Measurements from ENCODE around the gene NOL9.
A peak's percentile ranks its signal among the peaks of the same experiment; 100 is the strongest.

NOL9 gene

DNA sequence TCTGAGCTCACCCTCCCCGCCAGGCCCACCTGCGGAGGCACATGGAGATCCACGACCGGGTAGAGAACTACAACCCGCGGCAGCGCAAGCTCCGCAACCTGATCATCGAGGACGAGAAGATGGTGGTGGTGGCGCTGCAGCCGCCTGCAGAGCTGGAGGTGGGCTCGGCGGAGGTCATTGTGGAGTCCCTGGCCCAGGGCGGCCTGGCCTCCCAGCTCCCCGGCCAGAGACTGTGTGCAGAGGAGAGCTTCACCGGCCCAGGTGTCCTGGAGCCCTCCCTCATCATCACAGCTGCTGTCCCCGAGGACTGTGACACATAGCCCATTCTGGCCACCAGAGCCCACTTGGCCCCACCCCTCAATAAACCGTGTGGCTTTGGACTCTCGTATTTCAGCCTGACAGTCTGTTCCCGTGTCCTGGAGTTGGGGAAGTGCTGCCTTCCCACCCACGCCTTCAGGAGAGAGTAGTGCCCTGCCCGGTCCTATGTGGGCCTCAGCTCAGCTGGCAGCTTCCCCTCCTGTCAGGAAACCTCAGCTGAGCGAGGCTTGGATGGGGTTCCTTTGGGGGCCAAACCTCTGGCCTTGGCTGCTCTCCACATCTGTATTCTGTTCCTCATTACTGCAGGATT, 34.7 kb upstream of the NOL9 start:
- DNase-seq = no peak

GRCh38 chr1:6588128-6588892, 34.0 kb upstream of the NOL9 start:
- no peak for DNase-seq

- no peak for DNase-seq
Observed at GRCh38 chr1:6587261-6588005, 33.1 kb upstream of the NOL9 start.

DNA sequence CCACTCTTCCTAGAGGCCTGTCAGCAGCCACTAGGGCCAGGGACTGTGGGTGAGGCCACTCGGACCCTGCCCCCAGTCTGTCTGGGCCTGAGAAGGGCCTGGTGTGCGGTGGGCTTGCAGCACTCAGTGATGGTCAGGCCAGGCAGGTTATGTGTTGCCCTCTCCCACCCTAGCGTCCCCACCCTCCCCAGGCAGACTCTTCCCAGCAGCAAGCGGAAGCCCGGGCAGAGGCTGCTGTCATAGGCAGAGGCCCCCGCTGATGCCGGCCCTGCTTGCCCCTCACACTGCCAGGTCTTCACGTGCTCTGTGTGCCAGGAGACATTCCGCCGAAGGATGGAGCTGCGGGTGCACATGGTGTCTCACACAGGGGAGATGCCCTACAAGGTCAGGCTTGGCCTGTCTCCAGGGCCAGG, 32.1 kb upstream of the NOL9 start:
- DNase-seq = no peak

- DNase-seq = no peak
Observed at GRCh38 chr1:6585841-6586240, 31.5 kb upstream of the NOL9 start.

GRCh38 chr1:6585081-6585722, 30.9 kb upstream of the NOL9 start:
- no peak for DNase-seq

- DNase-seq = no peak
Observed at GRCh38 chr1:6584126-6585080, 30.1 kb upstream of the NOL9 start.

GRCh38 chr1:6582370-6582769, 28.1 kb upstream of the NOL9 start:
- DNase-seq = no peak

- DNase-seq = no peak
Observed at GRCh38 chr1:6581561-6582305, 27.4 kb upstream of the NOL9 start.

DNA sequence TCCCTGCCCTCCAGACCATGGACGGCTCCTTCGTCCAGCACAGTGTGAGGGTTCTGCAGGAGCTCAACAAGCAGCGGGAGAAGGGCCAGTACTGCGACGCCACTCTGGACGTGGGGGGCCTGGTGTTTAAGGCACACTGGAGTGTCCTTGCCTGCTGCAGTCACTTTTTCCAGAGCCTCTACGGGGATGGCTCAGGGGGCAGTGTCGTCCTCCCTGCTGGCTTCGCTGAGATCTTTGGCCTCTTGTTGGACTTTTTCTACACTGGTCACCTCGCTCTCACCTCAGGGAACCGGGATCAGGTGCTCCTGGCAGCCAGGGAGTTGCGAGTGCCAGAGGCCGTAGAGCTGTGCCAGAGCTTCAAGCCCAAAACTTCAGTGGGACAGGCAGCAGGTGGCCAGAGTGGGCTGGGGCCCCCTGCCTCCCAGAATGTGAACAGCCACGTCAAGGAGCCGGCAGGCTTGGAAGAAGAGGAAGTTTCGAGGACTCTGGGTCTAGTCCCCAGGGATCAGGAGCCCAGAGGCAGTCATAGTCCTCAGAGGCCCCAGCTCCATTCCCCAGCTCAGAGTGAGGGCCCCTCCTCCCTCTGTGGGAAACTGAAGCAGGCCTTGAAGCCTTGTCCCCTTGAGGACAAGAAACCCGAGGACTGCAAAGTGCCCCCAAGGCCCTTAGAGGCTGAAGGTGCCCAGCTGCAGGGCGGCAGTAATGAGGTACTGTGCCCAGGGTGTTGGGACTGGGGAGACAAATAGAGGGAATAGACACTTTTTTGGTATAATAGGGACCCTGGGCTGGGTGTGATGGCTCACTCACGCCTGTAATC, 26.5 kb upstream of the NOL9 start:
- DNase-seq = no peak

DNA sequence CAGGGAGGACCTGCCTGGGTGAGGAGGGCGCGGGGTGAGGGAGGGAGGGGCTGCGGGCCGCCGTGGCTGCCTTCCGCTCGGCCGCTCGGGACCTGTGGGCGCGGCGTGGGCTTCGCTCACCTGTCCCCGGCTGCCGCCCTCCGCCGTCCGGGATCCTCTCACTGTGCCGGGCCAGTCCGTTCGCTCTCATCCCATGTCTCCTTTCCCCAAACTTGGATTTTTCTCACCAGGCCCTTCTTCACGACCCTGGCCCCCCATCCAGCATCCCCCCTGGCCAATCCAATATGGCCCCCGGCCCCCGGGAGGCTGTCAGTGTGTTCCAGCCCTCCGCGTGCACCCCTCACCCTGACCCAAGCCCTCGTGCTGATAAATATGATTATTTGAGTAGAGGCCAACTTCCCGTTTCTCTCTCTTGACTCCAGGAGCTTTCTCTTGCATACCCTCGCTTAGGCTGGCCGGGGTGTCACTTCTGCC, 25.8 kb upstream of the NOL9 start:
- DNase-seq = no peak

DNA sequence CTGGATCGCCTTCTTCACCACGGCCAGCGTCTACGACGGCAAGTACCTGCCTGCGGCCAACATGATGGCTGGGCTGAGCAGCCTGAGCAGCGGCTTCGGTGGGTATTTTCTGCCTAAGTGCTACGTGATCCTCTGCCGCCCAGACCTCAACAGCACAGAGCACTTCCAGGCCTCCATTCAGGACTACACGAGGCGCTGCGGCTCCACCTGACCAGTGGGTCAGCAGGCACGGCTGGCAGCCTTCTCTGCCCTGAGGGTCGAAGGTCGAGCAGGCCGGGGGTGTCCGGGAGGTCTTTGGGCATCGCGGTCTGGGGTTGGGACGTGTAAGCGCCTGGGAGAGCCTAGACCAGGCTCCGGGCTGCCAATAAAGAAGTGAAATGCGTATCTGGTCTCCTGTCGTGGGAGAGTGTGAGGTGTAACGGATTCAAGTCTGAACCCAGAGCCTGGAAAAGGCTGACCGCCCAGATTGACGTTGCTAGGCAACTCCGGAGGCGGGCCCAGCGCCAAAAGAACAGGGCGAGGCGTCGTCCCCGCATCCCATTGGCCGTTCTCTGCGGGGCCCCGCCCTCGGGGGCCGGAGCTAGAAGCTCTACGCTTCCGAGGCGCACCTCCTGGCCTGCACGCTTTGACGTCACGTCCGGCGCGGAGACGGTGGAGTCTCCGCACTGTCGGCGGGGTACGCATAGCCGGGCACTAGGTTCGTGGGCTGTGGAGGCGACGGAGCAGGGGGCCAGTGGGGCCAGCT, 25.2 kb upstream of the NOL9 start, which contains the start of gene ZBTB48:
ZBTB48 (plus strand) TSS at position 621 of the 745 bp plus-strand sequence. CDS start 616 bp downstream, outside the sequence.
- peak; percentile 98 for DNase-seq

DNA sequence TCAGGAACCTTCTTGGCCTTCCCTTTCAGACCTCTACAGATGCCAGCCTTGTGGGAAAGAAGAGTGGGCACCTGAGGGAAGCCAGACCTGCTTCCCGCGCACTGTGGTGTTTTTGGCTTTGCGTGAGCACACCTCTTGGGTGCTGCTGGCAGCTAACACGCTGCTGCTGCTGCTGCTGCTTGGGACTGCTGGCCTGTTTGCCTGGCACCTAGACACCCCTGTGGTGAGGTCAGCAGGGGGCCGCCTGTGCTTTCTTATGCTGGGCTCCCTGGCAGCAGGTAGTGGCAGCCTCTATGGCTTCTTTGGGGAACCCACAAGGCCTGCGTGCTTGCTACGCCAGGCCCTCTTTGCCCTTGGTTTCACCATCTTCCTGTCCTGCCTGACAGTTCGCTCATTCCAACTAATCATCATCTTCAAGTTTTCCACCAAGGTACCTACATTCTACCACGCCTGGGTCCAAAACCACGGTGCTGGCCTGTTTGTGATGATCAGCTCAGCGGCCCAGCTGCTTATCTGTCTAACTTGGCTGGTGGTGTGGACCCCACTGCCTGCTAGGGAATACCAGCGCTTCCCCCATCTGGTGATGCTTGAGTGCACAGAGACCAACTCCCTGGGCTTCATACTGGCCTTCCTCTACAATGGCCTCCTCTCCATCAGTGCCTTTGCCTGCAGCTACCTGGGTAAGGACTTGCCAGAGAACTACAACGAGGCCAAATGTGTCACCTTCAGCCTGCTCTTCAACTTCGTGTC, 24.5 kb upstream of the NOL9 start:
- no peak for DNase-seq

- no peak for DNase-seq
Observed at GRCh38 chr1:6577831-6578525, 23.7 kb upstream of the NOL9 start.

DNA sequence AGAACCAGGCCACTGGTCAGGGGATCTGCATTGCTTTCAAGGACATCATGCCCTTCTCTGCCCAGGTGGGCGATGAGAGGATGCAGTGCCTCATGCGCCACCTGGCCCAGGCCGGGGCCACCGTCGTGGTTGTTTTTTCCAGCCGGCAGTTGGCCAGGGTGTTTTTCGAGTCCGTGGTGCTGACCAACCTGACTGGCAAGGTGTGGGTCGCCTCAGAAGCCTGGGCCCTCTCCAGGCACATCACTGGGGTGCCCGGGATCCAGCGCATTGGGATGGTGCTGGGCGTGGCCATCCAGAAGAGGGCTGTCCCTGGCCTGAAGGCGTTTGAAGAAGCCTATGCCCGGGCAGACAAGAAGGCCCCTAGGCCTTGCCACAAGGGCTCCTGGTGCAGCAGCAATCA, 20.5 kb upstream of the NOL9 start:
- DNase-seq = no peak

- no peak for DNase-seq
Observed at GRCh38 chr1:6574025-6574620, 19.8 kb upstream of the NOL9 start.

- DNase-seq = no peak
Observed at GRCh38 chr1:6572653-6573383, 18.5 kb upstream of the NOL9 start.

Data from activated CD8-positive, alpha-beta memory T cell treated with anti-CD3 and anti-CD28 coated beads, Interleukin-2, amount 50 U/mL, for 48 hours (primary cell).